ENCODE measurements around the gene G2E3.
"Not testable (repeated sequence)": the region's sequence is repeated elsewhere in the genome, so short reads cannot be mapped to it uniquely, and the experiment has no call there.

The G2E3 gene, protein sequence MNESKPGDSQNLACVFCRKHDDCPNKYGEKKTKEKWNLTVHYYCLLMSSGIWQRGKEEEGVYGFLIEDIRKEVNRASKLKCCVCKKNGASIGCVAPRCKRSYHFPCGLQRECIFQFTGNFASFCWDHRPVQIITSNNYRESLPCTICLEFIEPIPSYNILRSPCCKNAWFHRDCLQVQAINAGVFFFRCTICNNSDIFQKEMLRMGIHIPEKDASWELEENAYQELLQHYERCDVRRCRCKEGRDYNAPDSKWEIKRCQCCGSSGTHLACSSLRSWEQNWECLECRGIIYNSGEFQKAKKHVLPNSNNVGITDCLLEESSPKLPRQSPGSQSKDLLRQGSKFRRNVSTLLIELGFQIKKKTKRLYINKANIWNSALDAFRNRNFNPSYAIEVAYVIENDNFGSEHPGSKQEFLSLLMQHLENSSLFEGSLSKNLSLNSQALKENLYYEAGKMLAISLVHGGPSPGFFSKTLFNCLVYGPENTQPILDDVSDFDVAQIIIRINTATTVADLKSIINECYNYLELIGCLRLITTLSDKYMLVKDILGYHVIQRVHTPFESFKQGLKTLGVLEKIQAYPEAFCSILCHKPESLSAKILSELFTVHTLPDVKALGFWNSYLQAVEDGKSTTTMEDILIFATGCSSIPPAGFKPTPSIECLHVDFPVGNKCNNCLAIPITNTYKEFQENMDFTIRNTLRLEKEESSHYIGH
- 37.7 to 50.2 reads per million in 2 donors for total RNA-seq

DNA sequence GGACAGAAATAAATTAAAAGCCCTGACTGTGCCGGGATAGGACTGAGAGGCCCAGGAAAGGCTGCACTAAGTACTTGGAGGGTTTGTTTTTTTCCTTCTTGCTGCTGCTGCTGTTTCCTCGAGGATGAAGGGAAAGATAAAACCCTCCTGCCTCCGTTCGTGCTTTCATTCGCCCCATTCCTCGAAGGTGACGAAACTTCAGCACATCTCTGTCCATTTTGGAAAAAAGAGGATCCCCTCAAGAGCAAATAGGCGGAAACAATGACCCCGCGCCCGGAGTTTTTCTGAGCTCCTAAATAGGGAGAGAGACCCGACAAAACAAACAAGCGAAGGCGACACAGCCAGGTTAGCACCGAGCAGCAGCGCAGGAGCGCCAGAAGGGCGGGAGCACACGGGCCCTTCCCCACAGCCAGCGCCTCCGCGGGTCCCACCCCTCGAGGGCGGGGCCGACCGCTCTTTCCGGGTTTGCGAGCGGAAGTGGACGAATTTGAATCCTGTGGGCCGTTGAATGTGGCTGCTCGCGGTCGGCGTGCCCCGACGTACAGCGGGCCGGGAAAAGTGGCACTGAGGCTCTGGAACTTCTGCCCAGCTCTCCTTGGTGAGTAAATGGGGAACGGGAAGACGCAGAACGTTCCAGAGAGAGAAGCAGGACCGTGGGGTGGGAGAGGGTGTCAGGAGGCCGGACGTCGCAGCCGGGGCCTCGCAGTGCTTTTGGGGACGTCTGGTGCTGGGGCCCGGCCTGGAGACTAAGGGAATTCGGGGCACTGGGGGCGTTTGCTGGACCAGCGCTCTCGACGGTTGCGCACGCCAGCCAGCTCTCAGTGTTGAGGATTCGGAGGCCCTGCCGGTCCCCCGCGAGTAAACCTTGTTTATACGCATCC, at the start of gene G2E3:
G2E3 (plus strand) TSS at position 484 of the 881 bp plus-strand sequence. CDS start 21,922 bp downstream, outside the sequence.
- DNase-seq: peak; percentile 67 to 94 (median 79)

DNA sequence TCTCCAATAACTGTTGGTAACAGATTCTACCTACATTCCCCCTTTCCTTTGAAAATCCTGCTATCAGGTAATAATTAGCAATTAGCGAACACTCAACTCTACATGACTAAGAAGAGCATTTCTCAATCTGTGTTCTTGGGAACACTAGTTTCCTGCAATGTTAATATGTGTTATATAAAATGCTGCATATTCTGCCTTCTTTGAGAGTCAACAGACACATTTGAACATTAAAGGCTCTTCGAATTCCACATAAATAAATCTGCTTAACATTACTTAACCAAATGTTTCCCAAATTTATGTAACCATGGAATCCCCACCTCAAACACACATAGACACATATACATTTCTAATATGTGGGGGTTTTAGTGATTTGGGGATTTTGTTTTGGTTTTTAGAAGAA, 41.2 kb upstream of the G2E3 start:
- DNase-seq: no peak

DNA sequence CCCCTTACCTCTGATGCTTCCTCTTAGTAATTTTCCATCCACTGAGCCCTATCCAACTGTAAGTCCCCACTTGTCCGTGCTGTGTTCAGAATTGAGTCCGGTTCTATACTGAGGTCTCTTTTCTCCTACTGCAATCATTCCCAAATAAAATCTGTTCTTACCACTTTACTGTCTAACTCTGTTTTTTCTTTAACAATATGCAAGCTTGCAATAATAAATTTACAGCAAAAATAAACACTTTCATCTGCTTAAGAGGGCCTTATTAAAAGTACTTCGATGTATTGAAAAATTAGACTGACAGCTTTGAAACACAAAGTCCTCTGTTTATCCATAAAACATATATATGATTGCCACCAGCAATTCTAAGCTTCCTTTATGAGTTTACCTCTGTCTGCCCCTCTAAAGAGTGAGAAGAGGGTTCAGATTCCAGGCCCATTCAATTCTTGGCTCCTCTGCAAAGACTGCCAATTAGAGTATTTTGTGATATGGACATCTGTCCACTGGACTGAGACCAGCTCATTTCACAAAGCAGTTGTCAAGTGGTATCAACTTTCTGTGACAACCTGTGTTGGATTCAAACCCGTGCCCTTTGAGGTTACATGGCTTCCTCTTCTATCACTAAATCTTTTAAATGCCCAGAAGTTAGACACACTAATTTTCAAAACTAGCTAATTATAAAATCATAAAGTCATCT, 39.9 kb upstream of the G2E3 start:
- DNase-seq: no peak

DNA sequence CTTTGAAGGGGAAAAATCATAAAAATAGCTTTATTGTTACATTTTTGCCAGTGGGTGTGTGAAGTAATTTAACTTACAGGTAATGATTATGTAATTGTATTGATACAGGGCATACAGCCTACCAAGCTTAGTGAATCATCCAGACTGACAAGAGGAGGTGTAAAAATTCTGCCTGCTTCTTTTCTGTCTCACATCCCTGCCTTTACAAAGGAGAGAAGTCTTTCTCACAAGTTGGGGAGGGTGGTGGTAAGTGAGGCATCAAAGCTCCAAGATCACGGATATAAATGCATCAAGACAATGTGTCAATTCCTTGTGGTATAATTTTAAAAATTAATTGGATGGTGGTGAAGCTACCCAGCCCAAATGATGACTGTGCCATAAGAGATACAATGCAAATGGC, 39.0 kb upstream of the G2E3 start:
- DNase-seq: no peak

DNA sequence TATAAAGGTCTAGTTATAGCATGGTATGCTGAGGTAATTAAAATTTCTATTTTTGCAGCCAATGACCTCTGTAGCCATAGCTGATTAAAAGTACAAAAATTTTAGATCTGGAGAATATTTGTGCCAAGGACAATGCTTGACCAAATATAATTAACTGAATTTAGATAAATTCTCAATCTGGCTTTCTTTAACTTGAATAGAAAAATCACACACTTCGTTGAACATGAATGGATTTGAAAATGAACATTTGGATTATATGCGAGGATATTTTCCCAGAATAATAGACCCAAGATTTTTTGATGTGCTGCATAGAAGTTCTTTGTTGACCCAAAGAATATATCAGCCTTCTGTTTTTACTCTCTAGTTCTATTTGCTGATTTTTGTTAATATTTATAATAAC, 38.4 kb upstream of the G2E3 start:
- DNase-seq: no peak

DNA sequence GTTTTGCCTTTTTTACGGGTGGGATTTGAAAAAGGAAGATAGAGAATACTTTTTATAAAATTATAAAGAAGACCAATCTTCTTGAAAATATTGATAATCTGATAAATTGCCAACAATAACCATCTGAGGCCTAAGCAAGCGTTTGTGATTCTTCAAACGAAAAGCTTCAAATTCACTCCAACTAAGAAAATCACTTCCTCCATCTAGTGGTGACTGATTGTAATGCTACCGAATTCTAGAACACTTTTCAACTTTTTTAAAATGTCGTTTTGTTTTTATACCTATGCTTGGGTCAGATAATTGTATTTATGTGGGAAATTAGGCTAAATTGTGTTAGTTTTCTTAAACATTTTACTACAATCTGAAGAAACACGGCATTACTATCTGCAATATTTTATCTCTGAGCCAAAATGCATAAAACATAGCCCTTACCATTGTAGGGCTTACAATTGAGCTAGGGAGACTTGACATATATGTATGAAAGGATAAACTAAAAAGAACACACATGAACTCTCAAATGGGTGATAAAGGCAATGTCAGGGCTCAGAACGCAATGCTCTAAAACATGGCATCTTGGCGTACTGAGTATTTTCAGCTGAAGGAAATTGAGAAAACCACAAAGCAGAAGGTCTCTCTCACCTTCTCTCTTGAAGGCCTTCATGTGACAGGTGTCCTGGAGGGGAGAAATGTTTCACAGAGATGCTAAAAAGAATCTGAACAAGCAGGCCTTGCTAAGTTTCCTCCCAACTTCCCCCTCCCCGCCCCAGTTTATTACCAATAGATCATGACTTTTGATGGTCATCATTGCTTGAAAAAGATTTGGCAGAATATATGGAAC, 36.8 kb upstream of the G2E3 start:
- DNase-seq: peak in 2 of 5 experiments; percentile 0 to 52

DNA sequence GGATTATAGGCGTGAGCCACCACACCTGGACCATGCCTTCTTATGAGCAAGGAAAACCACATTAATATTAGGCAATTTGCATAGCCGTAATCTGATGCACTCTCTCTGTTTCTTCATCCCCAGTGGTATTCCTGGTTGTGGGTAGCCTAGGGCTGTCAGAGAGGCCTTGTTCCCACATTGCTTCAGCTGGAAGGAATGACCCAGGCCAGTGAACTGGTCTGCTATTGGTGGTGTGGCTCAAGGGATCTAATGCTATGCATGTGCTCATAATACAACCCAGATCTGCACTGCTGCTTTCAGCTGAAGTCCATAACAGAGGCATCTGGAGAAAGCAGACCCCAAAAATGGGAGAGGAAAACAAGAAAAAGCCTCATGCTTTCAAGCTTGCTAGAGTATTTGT, 33.1 kb upstream of the G2E3 start:
- DNase-seq: no peak

DNA sequence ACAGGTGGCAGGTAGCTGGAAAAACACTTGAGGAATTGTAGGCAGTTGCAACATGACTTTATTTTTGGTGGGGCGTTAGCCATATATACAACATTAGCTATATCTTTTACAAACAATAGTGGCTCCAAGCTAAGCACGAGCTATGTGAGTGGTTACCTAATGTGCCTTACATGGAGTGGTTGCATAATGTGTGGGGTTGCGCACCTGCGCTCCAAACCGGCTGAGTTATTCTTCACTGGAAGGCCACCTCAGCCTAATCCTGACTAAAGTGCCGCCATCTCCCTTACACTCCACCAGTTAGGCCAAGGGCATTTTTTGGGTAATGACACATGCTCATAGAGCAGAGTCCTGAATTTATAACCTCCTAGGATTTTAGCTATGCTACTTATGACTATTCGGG, 31.8 kb upstream of the G2E3 start:
- DNase-seq: peak in 1 of 5 experiments; percentile 18

DNA sequence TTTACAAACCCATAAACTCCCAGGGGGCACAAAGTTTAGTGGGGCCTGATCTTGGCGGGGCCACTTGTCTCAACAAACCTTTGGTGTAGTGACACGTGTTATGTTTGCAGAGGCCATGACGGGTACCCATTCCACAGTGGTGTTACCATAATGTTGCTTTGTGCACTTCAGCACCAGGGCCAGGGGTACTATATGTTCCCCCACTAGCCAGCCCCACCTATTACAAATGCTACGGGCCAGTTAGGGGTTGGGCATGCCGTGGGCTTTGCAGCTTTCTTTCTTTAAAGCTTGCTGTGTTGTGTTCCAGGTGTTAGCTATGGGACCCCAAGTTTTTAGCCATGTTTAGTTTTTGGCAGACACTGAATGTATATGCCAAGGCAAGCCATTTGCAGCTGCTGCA, 30.8 kb upstream of the G2E3 start:
- no peak for DNase-seq

DNA sequence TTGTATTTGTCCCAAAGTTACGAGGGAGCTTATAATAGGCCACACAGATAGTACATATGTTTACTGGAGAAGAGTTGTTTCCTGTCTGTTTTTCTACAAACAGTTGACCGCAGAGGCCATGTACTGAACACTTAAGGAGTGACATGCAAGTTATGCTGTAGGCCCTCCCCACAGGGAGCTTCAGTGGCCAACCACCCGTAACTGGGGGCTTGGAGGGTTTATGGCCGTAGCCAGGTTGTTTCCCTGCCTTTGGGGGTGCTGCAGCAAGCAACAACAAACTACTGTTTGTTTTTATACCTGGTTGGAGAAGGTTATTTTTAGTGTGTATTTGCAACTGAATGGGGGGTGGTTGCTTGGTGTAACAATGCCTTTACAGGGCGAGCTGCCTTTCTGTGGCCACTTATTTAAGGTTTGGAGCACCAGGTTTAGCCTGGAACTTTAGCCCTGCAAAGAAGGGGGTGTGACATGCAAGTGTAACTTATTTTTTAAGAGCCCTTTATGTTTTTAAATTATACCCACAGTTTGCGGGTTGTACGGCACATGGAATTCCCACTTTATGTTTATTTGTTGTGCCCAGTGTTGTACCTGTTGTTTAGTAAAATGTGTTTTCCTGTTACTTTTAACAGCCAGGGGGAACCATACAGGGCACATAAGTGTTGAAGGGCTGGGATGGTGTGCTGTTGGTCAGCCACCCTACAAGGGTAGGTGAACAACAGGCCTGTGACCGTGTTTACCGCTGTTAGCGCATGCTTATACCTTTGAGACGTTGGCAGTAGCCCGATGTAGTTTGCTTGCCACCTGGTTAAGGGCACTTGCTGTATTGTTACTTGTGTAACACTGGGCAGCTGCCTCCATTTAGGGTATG, 29.9 kb upstream of the G2E3 start:
- no peak for DNase-seq

DNA sequence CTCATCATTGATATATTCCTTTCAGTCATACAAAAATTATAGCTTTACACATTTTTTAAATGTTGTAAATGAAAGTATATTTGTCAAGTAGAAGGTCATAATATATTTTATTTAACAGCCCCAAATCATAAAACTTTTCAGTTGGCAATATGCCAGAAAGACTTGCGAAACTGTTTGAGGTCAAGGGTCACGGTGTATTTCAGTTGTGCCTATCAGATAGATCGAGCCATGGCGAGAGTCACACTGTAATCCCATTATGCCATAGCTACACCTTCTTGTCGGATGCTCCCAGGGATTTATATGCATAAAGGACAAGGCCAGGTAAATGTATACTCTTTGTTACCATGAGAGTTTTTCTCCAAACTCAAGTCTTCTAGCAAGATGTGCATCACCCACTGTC, 26.7 kb upstream of the G2E3 start:
- DNase-seq: no peak

DNA sequence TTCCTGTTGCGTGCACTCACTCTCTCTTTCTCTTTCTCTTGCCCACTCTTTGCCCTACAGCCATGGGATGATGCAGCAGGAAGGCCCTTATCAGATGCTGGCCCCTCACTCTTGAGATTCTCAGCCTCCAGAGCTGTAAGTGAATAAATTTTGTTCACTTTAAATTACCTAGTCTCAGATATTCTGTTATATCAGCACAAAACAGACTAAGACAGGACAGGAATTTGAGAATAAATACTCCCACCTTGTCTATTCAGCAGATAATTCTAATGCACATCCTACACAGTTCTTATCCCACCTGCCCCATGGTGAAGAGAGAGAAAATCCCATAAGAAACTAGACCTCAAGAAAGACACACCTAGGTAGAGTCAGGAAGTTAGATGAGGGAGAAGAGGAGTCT, 25.8 kb upstream of the G2E3 start:
- DNase-seq: no peak

DNA sequence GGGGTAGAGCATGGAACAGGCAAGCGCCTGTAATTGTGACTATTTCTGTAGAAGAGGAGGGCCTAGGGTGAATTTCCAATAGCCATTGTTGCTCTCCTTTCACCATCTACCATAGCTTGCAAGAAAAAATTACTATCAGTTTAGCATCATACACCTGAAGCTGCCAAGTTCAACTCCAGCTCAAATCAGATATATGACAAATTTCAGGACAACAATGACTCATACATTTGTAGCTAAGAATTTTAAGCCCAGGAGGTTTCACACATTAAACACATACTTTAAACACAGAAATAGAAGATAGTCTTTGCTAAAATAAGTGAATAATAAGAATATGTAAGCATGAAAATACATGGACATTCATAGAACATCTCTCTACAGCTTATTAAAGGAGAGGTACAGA, 17.6 kb upstream of the G2E3 start:
- DNase-seq: peak in 1 of 5 experiments; percentile 36

DNA sequence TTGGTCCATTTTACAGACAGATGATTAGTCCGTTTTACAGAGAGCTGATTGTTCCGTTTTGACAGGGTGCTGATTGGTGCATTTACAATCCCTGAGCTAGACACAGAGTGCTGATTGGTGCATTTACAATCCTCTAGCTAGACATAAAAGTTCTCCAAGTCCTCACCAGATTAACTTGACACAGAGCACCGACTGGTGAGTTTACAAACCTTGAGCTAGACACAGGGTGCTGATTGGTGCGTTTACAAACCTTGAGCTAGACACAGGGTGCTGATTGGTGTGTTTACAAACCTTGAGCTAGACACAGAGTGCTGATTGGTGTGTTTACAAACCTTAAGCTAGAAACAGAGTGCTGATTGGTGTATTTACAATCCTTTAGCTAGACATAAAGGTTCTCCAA, 12.2 kb upstream of the G2E3 start:
- DNase-seq: not testable (repeated sequence)

DNA sequence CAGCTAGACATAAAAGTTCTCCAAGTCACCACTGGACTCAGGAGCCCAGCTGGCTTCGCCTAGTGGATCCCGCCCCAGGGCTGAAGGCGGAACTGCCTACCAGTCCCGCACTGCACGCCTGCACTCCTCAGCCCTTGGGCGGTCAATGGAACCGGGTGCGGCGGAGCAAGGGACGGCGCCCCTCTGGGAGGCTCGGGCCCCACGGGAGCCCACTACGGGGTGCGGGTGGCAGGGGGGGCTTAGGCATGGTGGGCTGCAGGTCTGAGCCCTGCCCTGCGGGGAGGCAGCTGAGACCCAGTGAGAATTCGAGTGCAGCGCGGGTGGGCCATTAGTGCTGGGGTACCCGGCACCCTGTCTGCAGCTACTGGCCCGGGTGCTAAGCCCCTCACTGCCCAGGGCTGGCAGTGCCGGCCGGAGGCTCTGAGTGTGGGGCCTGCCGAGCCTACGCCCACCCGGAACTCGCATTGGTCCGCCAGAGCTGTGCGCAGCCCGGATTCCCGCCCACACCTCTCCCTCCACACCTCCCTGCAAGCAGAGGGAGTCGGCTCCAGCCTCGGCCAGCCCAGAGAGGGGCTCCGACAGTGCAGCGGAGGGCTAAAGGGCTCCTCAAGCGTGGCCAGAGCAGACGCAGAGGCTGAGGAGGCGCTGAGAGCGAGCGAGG, 11.4 kb upstream of the G2E3 start:
- DNase-seq: no peak

DNA sequence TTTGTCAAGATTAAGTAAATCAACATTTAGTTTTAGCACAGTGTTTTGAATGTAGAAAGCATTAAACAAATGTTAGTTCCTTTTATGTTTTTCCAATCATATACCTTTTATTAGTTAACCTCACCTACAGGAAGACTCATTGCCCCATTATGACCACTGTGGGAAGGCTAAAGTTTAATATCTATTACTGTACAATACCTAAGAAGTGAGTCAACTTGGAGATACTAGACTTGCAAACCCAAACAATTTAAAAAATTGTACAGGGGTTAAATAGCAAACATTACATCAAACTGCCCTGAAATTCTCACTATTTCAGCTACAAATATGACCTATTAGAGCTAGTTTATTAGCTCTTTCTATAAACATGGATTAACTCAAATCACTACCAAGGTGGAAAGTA, 8.6 kb upstream of the G2E3 start:
- no peak for DNase-seq

DNA sequence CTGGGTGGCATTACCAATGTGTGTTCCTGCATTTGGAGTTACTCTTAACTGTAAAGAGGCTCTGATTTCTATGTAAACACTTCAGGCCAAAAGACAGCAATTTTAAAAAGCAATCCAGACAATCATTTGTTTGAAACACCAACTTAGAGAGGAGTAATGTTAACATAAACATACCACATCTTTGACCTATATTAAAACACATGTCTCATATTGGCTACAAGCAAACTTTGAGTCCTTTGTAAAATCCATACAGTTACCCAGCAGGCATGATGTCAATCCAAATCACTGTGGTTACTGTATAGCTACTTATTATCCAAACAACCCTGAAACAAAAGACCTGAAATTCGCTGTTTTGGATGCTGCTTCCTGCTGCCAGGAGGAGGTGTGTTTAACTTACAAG, 7.5 kb upstream of the G2E3 start:
- no peak for DNase-seq

DNA sequence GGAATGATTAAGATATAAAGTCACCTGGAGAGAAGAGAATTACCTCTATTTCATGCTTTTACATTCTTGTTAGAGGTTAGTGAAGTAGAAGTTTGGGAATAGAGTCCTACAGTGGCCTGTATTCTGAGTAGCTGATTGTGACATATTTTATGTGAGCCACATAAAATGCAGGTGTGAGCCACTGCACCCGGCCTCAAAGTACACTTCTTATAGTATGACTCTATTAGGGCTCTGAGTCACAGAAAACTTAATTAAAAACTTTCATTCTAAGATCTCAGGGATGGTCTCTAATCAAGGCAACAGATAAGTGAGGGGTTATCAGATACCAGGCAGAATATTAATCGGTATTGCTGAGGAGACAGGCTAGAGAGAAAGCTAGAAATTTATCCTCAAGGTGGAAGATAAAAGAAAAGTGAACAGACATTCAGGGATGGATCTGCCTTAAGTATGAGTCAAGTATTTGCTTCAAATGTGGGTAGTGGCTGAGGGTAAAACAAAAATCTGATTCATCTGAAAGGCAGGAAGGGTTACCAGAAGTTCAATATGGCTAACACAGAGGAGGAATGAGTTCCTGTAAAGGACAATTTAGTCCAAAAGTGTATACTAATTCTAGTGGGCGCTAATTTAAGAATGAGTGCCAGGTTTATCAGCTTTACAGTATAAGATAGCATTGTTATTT, 5.5 kb upstream of the G2E3 start:
- no peak for DNase-seq

DNA sequence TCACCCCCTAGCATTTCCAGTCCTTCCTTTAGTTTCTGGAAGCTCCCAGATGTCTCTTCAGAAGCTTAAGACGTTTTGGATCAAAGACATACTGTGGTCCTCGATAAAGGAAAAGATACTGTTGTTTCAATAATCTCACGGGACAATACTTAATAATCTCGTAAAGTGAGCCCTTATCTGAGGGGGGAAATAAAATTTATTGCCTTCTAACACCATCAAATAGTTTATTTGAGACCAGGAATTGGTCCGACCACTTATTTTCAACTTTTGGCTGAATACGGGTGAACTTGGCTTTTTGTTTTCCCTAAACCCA, 640 bp upstream of the G2E3 start:
- no peak for DNase-seq
